Right hindlimb (tissue), 1 donor: ENCODE measurements around the gene ADCYAP1R1.
"Not testable (repeated sequence)": the region's sequence is repeated elsewhere in the genome, so short reads cannot be mapped to it uniquely, and the experiment has no call there.

Source experiments
- DNase-seq: peaks from one replicate; pipeline ENCODE4 v3.0.0-alpha.2; 2018

The ADCYAP1R1 gene

DNA sequence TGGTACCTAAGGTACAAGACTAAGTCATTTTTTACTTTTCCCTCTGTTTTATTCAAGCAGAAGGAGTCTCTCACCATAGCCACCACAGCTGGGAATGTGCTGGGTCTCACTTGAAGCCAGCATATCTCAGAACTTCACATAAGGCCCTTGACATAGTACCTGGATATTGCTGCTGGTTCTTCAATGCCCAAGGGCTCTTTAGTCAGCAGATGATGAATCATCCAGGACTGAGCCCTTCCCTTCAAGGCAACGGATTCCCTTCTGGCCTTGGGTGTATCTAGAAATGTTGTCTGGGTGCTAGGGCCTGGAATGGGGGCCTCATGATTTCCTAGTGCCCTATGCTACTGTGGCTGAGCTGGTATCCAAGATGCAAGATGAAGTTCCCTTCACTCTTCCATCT is 93.9 kb downstream of the ADCYAP1R1 start:
- no peak for DNase-seq

DNA sequence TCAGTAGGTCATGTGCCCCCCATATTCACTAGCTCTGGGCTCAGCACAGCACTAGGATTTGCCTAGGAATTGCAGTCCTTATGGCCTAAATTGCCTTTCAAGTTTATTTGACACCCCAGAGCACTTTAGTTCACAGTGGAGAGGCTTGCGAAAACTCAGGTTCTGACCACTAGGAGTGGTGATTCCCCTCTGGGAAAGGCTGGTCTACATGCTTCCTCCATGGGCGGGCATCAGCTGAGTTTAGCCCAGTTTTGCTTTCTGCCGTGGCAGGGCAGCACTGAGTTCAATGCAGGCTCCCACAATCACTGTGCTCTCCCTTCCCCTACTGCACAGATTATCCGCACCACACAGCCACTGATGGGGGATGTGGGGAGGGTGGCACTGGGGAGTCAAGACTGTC is 94.4 kb downstream of the ADCYAP1R1 start:
- no peak for DNase-seq

DNA sequence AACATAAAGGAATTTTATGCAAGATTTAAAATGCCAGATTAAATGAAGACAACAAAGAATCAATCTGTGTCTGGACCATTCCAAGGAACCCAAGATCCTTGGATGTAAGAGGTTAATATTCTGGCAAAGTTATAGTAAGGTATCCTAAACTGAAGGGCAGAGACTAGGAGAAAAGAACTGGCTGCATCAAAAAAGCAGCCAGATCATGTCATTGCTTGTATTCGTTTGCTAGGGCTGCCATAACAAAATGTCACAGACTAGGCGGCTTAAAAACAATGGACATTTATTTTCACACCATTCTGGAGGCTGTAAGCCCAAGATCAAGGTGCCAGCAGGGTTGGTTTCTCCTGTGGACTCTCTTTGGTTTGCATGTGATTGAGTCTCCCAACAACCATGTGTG is 99.7 kb downstream of the ADCYAP1R1 start:
- no peak for DNase-seq

DNA sequence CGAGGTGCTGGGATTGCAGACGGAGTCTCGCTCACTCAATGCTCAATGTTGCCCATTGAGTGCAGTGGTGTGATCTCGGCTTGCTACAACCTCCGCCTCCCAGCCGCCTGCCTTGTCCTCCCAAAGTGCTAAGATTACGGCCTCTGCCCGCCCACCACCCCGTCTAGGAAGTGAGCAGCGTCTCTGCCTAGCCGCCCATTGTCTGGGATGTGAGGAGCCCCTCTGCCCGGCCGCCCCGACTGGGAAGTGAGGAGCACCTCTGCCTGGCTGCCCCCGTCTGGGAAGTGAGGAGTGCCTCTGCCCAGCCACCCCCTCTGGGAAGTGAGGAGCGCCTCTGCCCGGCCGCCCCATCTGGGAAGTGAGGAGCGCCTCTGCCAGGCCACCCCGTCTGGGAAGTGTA is 101.2 kb downstream of the ADCYAP1R1 start:
- DNase-seq, result not testable (repeated sequence)

DNA sequence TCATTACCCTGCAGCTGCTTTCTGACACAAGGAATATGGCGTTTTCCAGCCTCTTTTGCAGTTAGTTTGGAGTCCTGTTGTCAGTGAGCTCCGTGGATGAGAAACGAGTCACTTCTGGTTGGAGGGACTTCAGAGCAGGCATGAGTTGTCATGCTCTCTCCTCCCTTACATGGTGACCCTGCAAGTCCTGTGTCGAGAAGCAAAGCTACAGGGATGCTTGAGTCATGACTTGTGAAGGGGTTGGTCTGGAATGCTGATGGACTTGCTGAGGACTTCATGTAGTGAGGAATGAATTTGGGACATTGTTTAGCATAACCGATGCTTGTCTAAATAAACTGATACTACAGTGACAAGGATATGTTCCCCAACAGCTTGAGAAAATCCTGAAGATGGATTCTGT is 108.8 kb downstream of the ADCYAP1R1 start:
- no peak for DNase-seq
